DMS79 treated with DMSO at 0.1 percent for 48 hours (cell line): ENCODE measurements around the gene MAP3K14.
A peak's percentile ranks its signal among the peaks of the same experiment; 100 is the strongest.

Experiments
- DNase-seq: peaks from one replicate; lab custom pipeline; 2025; lab: John Stamatoyannopoulos, UW

MAP3K14 gene

GRCh38 chr17:45222996-45223538, 93.8 kb downstream of the MAP3K14 start:
- DNase-seq, result no peak

- DNase-seq, result no peak
These were observed 94.4 kb downstream of the MAP3K14 start for GRCh38 chr17:45222289-45222995.

- DNase-seq, result no peak
These were observed 94.9 kb downstream of the MAP3K14 start for GRCh38 chr17:45222014-45222288.

- DNase-seq, result peak; percentile 25
These were observed 95.5 kb downstream of the MAP3K14 start, which contains the start of gene FMNL1 for GRCh38 chr17:45221081-45222013. Gene FMNL1, plus strand, starts transcription at chr17:45221885. Its CDS starts 240 bp downstream, at chr17:45222125.

- DNase-seq, result no peak
These were observed 96.7 kb downstream of the MAP3K14 start for GRCh38 chr17:45220079-45220478.

GRCh38 chr17:45218895-45219661, 97.7 kb downstream of the MAP3K14 start:
- DNase-seq, result peak; percentile 77
